HEK293 (cell line): ENCODE data around the gene GLDC.

ENCODE experiments used
- CTCF ChIA-PET: fragments of 350-600 bp; formaldehyde crosslinking; extraction: SDS; loops from one replicate; lab custom pipeline; 2021; ENCODE audit warnings: antibody characterized with exemption; lab: Yijun Ruan, JAX
- POLR2A ChIA-PET: fragments of 300-600 bp; formaldehyde crosslinking; extraction: SDS; loops from one replicate; lab custom pipeline; 2020; ENCODE audit warnings: antibody characterized with exemption, inconsistent platforms; lab: Yijun Ruan, JAX
- H3K27ac ChIP-seq: fragments of 200-500 bp; sonication (Bioruptor generic); 2 replicates; pipeline ENCODE4 v1.5.1; 2014; ENCODE audit warnings: low read depth, low read length, control low read depth, inconsistent platforms; ENCODE audit errors: extremely low read depth
- H3K36me3 ChIP-seq, 2 experiments: fragments of 200-500 bp in 1 of 2; sonication (Bioruptor generic) in 1 of 2; 1 replicate in 1 of 2; 2 replicates in 1 of 2; pipeline ENCODE4 v1.5.1; 2014 to 2017; ENCODE audit warnings: inconsistent platforms in 2 of 2, low read length in 2 of 2; ENCODE audit not compliant: control insufficient read depth in 2 of 2, insufficient read depth in 1 of 2
- H3K4me1 ChIP-seq: fragments of 200-500 bp; sonication (Bioruptor generic); 2 replicates; pipeline ENCODE4 v1.5.1; 2014; ENCODE audit warnings: mild to moderate bottlenecking, low read length, inconsistent platforms; ENCODE audit not compliant: control insufficient read depth, insufficient read depth
- H3K4me3 ChIP-seq: 2 replicates; pipeline ENCODE4 v1.5.1; 2011; ENCODE audit warnings: low read depth, mild to moderate bottlenecking, control low read depth, low read length, moderate library complexity
- H3K9me3 ChIP-seq: fragments of 200-500 bp; sonication (Bioruptor generic); 2 replicates; pipeline ENCODE4 v1.5.1; 2014; ENCODE audit warnings: low read depth, low read length, inconsistent platforms; ENCODE audit not compliant: control insufficient read depth, insufficient read depth
- BCL11A ChIP-seq: fragments of 450-650 bp; formaldehyde crosslinking; IDR thresholded peaks from 2 replicates; pipeline ENCODE4 v1.5.1; 2016; ENCODE audit warnings: low read depth, missing biosample characterization, missing genetic modification characterization
- FEZF1 ChIP-seq: fragments of 450-650 bp; formaldehyde crosslinking; IDR thresholded peaks from 2 replicates; pipeline ENCODE4 v1.5.1; 2016; ENCODE audit warnings: missing biosample characterization, missing genetic modification characterization
- HOXC10 ChIP-seq: sonication (generic); formaldehyde crosslinking; IDR thresholded peaks from 2 replicates; pipeline ENCODE4 v1.8.1; 2023; ENCODE audit warnings: mild to moderate bottlenecking, missing genetic modification reagents
- MYNN ChIP-seq: fragments of 450-650 bp; formaldehyde crosslinking; IDR thresholded peaks from 2 replicates; pipeline ENCODE4 v1.5.1; 2016; ENCODE audit warnings: missing biosample characterization, missing genetic modification characterization, borderline replicate concordance
- WT1 ChIP-seq: fragments of 450-650 bp; formaldehyde crosslinking; IDR thresholded peaks from 2 replicates; pipeline ENCODE4 v1.5.1; 2016; ENCODE audit warnings: missing biosample characterization, missing genetic modification characterization
- ZFP3 ChIP-seq: fragments of 450-650 bp; formaldehyde crosslinking; IDR thresholded peaks from 2 replicates; pipeline ENCODE4 v1.5.1; 2016; ENCODE audit warnings: low read depth, missing biosample characterization, missing genetic modification characterization
- ZNF121 ChIP-seq: fragments of 450-650 bp; formaldehyde crosslinking; IDR thresholded peaks from 2 replicates; pipeline ENCODE4 v1.5.1; 2016; ENCODE audit warnings: missing biosample characterization, missing genetic modification characterization
- ZNF155 ChIP-seq: fragments of 450-650 bp; formaldehyde crosslinking; IDR thresholded peaks from 2 replicates; pipeline ENCODE4 v1.5.1; 2016; ENCODE audit warnings: missing biosample characterization, missing genetic modification characterization
- ZNF202 ChIP-seq: fragments of 450-650 bp; formaldehyde crosslinking; IDR thresholded peaks from 2 replicates; pipeline ENCODE4 v1.5.1; 2016; ENCODE audit warnings: missing biosample characterization, missing genetic modification characterization, borderline replicate concordance
- ZNF24 ChIP-seq: fragments of 450-650 bp; formaldehyde crosslinking; IDR thresholded peaks from 2 replicates; pipeline ENCODE4 v1.5.1; 2016; ENCODE audit warnings: missing biosample characterization, missing genetic modification characterization
- ZNF324 ChIP-seq: fragments of 450-650 bp; formaldehyde crosslinking; IDR thresholded peaks from 2 replicates; pipeline ENCODE4 v1.5.1; 2016; ENCODE audit warnings: missing biosample characterization, missing genetic modification characterization
- ZNF341 ChIP-seq: fragments of 450-650 bp; formaldehyde crosslinking; IDR thresholded peaks from 2 replicates; pipeline ENCODE4; 2016; ENCODE audit warnings: low read depth, missing biosample characterization, missing genetic modification characterization
- ZNF350 ChIP-seq: fragments of 450-650 bp; formaldehyde crosslinking; IDR thresholded peaks from 2 replicates; pipeline ENCODE4 v1.5.0; 2017; ENCODE audit warnings: missing biosample characterization, mild to moderate bottlenecking, missing genetic modification characterization
- ZNF391 ChIP-seq: fragments of 450-650 bp; formaldehyde crosslinking; IDR thresholded peaks from 2 replicates; pipeline ENCODE4 v1.5.1; 2016; ENCODE audit warnings: low read depth, missing biosample characterization, missing genetic modification characterization, borderline replicate concordance
- ZNF416 ChIP-seq: fragments of 450-650 bp; formaldehyde crosslinking; IDR thresholded peaks from 2 replicates; pipeline ENCODE4 v1.5.1; 2016; ENCODE audit warnings: missing biosample characterization, missing genetic modification characterization
- ZNF433 ChIP-seq: fragments of 450-650 bp; formaldehyde crosslinking; IDR thresholded peaks from 2 replicates; pipeline ENCODE4 v1.5.1; 2016; ENCODE audit warnings: missing biosample characterization, missing genetic modification characterization, low read depth
- ZNF48 ChIP-seq: fragments of 450-650 bp; formaldehyde crosslinking; IDR thresholded peaks from 2 replicates; pipeline ENCODE4 v1.5.1; 2016; ENCODE audit warnings: missing biosample characterization, missing genetic modification characterization
- ZNF521 ChIP-seq: fragments of 450-650 bp; formaldehyde crosslinking; IDR thresholded peaks from 2 replicates; pipeline ENCODE4 v1.5.1; 2017; ENCODE audit warnings: missing biosample characterization, mild to moderate bottlenecking, missing genetic modification characterization
- ZNF530 ChIP-seq: fragments of 450-650 bp; formaldehyde crosslinking; IDR thresholded peaks from 2 replicates; pipeline ENCODE4 v1.5.1; 2016; ENCODE audit warnings: low read depth, missing biosample characterization, missing genetic modification characterization
- ZNF621 ChIP-seq: fragments of 450-650 bp; formaldehyde crosslinking; IDR thresholded peaks from 2 replicates; pipeline ENCODE4 v1.5.1; 2017; ENCODE audit warnings: missing biosample characterization, missing genetic modification characterization
- ZNF626 ChIP-seq: fragments of 450-650 bp; sonication (Bioruptor Pico); formaldehyde crosslinking; IDR thresholded peaks from 2 replicates; pipeline ENCODE4 v1.5.1; 2018; ENCODE audit warnings: missing biosample characterization, missing genetic modification characterization, inconsistent platforms
- TF ChIP-seq, protein P1 (sequence below): fragments of 450-650 bp; formaldehyde crosslinking; IDR thresholded peaks from 2 replicates; pipeline ENCODE4 v1.5.1; 2016; ENCODE audit warnings: missing biosample characterization, missing genetic modification characterization
- TF ChIP-seq, protein P2 (sequence below): fragments of 450-650 bp; formaldehyde crosslinking; IDR thresholded peaks from 2 replicates; pipeline ENCODE4 v1.5.1; 2016; ENCODE audit warnings: missing biosample characterization, missing genetic modification characterization
- TF ChIP-seq, protein P3 (sequence below): fragments of 450-650 bp; formaldehyde crosslinking; IDR thresholded peaks from 2 replicates; pipeline ENCODE4 v1.5.0; 2017; ENCODE audit warnings: missing biosample characterization, missing genetic modification characterization, borderline replicate concordance
- TF ChIP-seq, protein P4 (sequence below): fragments of 450-650 bp; formaldehyde crosslinking; IDR thresholded peaks from 2 replicates; pipeline ENCODE4 v1.5.1; 2016; ENCODE audit warnings: missing biosample characterization, missing genetic modification characterization
- TF ChIP-seq, protein P5 (sequence below): IDR thresholded peaks from 2 replicates; pipeline ENCODE4 v1.6.1; 2011; ENCODE audit warnings: mild to moderate bottlenecking, low read depth, low read length, borderline replicate concordance

GLDC gene

DNA sequence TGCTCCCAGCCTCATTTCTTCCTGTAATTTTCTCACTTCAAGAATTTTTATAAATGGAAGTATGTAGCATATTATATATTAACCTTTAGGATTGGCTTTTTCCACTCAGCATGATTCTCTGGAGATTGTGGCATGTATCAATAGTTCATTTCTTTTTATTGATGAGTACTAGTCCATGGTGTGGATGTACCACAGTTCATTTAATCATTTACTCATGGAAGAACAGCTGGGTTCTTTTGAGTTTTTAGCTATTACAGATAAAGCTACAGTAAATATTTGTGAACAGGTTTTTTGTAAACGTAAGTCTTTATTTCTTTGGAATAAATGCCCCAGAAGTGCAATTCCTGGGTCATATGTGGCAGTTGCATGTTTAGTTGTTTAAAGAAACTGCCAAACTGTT is 156.4 kb downstream of the GLDC start:
- POLR2A ChIA-PET = no interaction called here
- Histone ChIP-seq H3K27ac (no peak overlapping the region), H3K4me1 (no peaks in the 10 kb centered on the region), H3K9me3 (no peaks in the 10 kb centered on the region), H3K4me3 (no peak overlapping the region), H3K36me3 (peaks cover 25 to 51% of the 10 kb centered on the region in 2 experiments; a peak in 2 of 3 replicates)
- TF ChIP-seq, protein P1, sequence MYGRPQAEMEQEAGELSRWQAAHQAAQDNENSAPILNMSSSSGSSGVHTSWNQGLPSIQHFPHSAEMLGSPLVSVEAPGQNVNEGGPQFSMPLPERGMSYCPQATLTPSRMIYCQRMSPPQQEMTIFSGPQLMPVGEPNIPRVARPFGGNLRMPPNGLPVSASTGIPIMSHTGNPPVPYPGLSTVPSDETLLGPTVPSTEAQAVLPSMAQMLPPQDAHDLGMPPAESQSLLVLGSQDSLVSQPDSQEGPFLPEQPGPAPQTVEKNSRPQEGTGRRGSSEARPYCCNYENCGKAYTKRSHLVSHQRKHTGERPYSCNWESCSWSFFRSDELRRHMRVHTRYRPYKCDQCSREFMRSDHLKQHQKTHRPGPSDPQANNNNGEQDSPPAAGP = no peak
- TF ChIP-seq ZNF626 (tag by site-specific recombination) = no peak
- TF ChIP-seq, protein P2, sequence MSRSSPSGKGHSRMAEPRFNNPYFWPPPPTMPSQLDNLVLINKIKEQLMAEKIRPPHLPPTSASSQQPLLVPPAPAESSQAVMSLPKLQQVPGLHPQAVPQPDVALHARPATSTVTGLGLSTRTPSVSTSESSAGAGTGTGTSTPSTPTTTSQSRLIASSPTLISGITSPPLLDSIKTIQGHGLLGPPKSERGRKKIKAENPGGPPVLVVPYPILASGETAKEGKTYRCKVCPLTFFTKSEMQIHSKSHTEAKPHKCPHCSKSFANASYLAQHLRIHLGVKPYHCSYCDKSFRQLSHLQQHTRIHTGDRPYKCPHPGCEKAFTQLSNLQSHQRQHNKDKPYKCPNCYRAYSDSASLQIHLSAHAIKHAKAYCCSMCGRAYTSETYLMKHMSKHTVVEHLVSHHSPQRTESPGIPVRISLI = no peak
- no peak for TF ChIP-seq MYNN (tag by site-specific recombination)
- TF ChIP-seq ZNF48 (tag by site-specific recombination) = no peak
- TF ChIP-seq ZNF621 = no peak
- no peak for TF ChIP-seq ZNF521 (tag by site-specific recombination)
- TF ChIP-seq, protein P3, sequence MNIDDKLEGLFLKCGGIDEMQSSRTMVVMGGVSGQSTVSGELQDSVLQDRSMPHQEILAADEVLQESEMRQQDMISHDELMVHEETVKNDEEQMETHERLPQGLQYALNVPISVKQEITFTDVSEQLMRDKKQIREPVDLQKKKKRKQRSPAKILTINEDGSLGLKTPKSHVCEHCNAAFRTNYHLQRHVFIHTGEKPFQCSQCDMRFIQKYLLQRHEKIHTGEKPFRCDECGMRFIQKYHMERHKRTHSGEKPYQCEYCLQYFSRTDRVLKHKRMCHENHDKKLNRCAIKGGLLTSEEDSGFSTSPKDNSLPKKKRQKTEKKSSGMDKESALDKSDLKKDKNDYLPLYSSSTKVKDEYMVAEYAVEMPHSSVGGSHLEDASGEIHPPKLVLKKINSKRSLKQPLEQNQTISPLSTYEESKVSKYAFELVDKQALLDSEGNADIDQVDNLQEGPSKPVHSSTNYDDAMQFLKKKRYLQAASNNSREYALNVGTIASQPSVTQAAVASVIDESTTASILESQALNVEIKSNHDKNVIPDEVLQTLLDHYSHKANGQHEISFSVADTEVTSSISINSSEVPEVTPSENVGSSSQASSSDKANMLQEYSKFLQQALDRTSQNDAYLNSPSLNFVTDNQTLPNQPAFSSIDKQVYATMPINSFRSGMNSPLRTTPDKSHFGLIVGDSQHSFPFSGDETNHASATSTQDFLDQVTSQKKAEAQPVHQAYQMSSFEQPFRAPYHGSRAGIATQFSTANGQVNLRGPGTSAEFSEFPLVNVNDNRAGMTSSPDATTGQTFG = no peak
- TF ChIP-seq ZFP3 (tag by site-specific recombination) = no peak
- TF ChIP-seq FEZF1 = no peak
- no peak for TF ChIP-seq ZNF416 (tag by site-specific recombination)
- TF ChIP-seq ZNF121 (tag by site-specific recombination) = no peak
- TF ChIP-seq ZNF324 (tag by site-specific recombination) = no peak
- TF ChIP-seq, protein P4, sequence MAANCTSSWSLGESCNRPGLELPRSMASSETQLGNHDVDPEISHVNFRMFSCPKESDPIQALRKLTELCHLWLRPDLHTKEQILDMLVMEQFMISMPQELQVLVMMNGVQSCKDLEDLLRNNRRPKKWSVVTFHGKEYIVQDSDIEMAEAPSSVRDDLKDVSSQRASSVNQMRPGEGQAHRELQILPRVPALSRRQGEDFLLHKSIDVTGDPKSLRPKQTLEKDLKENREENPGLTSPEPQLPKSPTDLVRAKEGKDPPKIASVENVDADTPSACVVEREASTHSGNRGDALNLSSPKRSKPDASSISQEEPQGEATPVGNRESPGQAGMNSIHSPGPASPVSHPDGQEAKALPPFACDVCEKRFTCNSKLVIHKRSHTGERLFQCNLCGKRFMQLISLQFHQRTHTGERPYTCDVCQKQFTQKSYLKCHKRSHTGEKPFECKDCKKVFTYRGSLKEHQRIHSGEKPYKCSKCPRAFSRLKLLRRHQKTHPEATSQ (tag by site-specific recombination) = no peak
- TF ChIP-seq HOXC10 (CRISPR knock-in tag) = no peak
- no peak for TF ChIP-seq WT1 (tag by site-specific recombination)
- TF ChIP-seq ZNF433 (tag by site-specific recombination) = no peak
- CTCF ChIA-PET = interaction anchor here (0.9 kb wide), 1 partner anchor 183 kb away, joined by 3 read pairs; no protein-coding TSS in a partner anchor

DNA sequence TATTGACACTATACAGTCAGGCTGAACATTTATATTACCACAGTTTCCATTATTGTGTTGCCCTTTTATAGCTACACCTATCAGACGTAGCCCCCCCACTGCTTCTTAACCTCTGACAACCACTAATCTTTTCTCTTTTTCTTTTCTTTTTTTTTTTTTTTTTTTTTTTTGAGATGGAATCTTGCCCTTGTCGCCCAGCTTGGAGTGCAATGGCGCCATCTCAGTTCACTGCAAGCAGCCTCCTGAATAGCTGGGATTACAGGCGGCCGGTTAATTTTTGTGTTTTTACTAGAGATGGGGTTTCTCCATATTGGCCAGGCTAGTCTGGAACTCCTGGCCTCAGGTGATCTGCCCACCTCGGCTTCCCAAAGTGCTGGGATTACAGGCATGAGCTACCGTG is 157.1 kb downstream of the GLDC start:
- H3K36me3 ChIP-seq = peaks cover 30 to 48% of the 10 kb centered on the region in 2 experiments; a peak in 2 of 3 replicates
- no peaks in the 10 kb centered on the region for H3K4me1 ChIP-seq
- H3K9me3 ChIP-seq = no peaks in the 10 kb centered on the region
- ChIA-PET POLR2A (no interaction called here), CTCF (interaction anchor here (0.6 to 1.6 kb wide), 3 partner anchors 126 to 182 kb away, joined by 3 to 4 read pairs (median 3); no protein-coding TSS in a partner anchor)
- H3K27ac ChIP-seq = no peak overlapping the region
- no peak for TF ChIP-seq ZNF202 (tag by site-specific recombination)
- TF ChIP-seq, protein P5, sequence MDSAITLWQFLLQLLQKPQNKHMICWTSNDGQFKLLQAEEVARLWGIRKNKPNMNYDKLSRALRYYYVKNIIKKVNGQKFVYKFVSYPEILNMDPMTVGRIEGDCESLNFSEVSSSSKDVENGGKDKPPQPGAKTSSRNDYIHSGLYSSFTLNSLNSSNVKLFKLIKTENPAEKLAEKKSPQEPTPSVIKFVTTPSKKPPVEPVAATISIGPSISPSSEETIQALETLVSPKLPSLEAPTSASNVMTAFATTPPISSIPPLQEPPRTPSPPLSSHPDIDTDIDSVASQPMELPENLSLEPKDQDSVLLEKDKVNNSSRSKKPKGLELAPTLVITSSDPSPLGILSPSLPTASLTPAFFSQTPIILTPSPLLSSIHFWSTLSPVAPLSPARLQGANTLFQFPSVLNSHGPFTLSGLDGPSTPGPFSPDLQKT = no peak
- TF ChIP-seq MYNN (tag by site-specific recombination) = no peak
- TF ChIP-seq ZNF391 = no peak
- no peak for TF ChIP-seq ZNF155
- no peak for TF ChIP-seq ZNF341 (tag by site-specific recombination)
- no peak for TF ChIP-seq ZNF530 (tag by site-specific recombination)
- TF ChIP-seq ZNF24 = no peak
- TF ChIP-seq ZNF350 (tag by site-specific recombination) = no peak
- TF ChIP-seq BCL11A = no peak
- H3K4me3 ChIP-seq = no peak overlapping the region
